Activated CD4-positive, CD25-positive, alpha-beta regulatory T cell (primary cell): Measurements from ENCODE around the gene HSPA12A.

Source experiments
- DNase-seq, 4 experiments: peaks; one replicate each; lab custom pipeline; 2025; lab: John Stamatoyannopoulos, UW

HSPA12A gene

DNA sequence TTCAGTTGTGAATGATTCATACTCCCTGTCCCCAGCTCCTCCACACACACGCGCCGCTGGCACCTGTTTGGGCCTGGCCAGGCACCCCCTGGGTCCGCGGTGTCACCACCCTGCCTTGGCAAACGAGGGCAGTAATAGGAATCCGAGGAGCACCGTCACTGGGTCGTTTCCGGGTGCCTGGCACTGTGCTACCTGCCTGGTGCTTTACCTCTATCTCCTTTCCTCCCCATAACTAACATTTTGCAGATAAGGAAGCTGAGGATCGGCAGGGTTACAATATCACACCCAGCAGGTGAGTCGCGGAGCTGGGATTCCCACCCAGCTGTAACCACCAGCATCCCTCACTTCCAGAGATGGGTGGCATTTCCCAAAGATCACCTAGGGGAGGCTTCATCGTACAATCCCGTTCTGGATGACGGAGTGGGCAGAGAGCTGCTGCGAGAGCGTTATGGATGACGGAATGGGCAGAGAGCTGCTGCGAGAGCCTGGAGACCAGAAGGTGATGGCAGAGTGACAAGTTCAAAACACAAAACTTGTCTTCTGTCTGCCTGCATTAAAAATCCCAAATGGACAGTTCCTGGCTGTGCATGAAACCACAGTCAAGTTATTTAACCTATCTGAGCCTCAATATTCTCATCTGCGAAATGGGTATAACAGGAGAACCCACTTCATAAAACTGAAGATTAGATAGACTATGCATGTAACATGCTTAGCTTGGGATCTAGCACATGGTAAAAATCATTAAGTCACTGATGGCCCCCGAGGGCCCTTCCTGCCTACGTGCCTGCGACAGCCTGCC, 1.1 kb upstream of the HSPA12A start:
- DNase-seq: no peak

DNA sequence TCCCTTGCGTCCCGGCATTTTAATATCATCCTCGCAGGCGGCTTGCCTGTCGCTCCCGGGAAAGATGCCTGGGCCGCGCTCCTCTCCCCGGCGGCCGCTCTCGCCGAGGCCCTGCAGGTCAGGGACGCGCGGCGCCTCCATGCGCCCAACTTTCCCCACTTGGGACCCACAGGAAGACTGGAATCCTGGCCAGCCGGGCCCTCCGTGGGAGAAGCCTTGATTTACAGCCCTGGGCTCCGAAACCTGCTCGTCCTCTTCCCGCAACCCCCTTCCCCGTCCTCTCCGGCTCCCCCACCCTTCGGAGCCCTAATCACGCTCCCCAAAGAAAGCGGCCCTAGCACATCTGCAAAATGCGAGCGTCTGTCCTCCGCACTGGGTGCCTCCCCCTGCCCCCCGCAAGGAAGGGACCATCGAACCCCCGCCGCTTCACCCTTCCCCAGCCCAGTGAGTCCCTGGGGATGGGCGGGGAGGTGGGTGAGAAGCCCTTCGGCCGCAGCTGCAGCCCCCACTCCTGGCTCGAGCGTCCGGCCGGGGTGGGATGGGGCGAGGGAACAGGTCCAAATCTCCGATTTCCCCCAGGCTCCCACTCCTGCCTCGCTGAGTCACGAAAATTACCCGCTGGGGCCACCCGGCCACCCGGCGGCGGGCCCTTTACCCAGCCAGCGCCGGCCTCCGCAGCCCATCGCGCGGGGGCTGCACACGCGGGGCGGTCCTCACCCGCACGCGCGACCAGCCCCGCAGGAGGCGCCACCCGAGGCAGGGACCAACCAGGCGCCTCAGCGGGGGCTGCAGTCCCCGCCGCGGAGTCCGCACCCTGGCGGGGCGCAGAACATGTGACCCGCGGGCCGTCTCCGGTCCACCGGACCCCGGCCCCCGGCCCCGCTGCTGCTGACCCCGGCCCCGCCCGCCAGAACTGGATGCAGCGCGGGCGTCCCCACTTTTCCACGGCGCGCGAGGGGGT, 695 bp downstream of the HSPA12A start:
- DNase-seq: no peak

DNA sequence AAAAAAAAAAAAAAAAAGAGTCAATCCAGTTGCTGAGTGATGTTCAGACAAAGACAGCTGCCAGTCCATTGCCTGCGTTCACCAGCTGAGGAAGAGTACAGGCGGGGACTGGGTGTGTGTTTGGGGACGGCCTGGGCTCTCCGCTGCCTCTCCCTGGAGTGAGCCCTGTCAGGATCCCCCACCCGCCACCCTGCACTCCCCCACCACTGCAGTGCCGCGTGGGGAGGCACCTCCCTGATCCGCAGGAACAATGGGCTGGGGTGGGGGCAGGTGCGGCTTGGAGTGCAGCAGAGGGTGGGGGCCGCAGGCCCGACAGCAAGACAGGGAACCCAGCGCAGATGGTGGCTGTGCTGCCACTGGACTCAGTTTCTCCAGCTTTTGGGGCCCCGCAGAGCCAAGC, 1.4 kb downstream of the HSPA12A start:
- DNase-seq: no peak

DNA sequence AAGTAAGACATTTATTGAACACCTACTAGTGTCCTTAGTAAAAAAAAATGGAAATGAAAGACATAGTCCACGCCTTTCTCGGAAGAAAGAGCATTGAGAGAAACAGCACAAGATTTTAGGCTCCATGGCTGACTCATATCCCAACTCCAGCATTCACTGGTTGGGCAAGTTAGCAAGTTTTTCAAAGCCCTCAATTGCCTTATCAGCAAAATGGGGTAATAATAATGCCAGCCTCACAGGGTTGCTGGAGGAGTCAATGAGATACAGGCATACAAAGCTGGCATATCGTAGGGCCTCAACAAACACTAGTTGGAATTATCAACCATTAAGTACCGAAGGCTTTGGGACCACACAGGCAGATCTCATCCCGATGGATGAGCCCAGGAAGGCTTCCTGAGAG, 4.0 kb downstream of the HSPA12A start:
- no peak for DNase-seq

GRCh38 chr10:116737627-116738327, 4.6 kb downstream of the HSPA12A start:
- no peak for DNase-seq

GRCh38 chr10:116733566-116733965, 8.8 kb downstream of the HSPA12A start:
- no peak for DNase-seq

- DNase-seq: no peak
These were observed 9.8 kb downstream of the HSPA12A start for GRCh38 chr10:116732573-116732972.

GRCh38 chr10:116730464-116731260, 11.7 kb downstream of the HSPA12A start:
- DNase-seq: no peak

DNA sequence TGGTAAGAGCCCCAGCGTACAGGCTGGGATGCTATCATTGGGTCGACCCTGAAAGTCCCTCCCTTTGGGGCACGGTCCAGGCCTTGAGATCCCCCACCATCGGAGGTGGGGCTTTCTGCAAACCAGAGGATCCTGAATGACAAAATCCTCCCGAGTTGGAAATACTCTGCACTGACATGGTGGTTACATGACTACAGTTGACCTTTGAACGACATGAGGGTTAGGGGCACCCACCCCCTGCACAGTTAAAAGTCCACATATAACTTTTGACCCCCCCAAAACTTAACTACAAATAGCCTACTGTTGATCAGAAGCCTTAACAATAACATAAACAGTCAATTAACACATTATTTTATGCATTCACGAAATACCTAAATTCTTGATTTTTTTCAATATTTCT, 13.1 kb downstream of the HSPA12A start:
- no peak for DNase-seq

GRCh38 chr10:116728526-116729096, 13.8 kb downstream of the HSPA12A start:
- no peak for DNase-seq

DNA sequence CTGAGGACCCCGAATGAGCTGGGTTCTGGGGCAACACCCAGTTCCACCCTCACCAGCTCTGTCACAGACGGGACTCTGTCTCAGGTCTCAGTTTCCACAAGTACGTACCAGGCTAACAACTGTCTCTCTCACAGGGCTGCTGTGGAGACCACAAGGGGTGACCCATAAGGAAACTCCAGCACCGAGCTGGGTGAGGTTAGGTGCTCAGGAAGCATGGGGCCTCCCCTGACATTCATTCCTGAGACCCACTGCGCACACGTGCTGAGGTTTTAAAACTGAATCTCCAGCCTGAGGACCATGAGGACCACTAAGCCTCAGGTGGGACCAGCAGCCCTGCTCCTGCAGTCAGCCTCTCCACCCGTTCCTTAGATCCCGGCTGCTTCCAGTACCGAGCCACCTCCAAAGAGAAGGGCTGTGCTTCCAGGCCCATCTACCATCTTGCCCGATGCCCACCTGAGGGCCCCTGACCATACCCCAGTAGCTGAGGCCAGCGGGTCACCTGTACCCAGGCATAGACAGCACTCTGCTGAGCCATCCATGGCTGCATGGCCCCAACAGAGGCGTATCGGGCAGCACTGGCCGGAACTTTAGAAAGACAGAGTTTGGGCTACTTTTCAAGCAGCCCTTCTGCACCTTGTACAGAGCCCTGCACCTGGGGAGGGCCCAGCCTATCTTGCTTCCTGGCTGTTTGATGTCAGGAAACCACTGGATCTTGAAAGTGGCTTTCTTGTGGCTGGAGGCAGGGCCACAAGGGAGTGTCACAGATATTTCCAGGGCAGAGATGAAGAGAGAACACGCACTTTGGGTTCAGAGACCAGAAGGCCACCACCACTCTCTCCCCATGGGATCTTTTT, 18.7 kb downstream of the HSPA12A start:
- no peak for DNase-seq

- DNase-seq: no peak
These were observed 19.5 kb downstream of the HSPA12A start for GRCh38 chr10:116722736-116723427.

DNA sequence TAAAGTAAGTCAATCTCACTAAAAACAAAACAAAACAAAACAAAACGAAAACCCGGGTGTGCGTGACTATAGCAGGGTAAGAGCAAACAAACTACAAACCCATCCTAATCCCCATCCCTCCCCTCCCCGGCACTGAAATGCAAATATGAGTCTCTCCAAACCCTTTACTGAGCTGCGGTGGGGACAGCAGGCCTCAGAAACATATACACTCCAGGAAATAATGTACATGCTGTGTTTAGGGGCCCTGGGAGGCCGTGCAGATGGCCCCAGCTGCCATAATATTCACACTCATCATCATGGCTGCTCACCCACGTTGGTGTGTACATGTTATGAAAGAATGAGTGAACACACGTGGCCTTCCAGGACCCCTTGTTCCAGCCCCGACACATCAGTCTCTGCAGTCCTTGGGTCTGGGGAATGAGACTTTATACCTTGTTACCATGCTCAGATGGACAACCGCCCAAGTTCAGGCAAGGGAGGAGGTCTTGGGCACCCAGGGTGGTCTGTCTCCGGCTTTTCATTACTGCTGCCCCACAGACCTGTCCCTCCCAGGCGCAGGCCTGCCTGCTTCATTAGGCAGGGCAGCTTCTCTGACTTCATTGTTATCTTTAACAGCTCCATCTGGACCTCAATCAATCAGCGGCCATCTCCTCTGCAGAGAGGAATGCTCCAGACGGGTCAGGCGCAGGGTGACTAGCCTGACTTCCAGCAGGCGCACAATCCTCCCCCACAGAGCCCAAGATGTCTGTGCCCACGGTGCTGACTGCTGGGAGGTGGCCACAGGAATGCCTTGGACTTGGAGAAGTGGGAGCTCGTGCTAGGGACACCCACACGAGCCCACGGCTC, 20.6 kb downstream of the HSPA12A start:
- no peak for DNase-seq

DNA sequence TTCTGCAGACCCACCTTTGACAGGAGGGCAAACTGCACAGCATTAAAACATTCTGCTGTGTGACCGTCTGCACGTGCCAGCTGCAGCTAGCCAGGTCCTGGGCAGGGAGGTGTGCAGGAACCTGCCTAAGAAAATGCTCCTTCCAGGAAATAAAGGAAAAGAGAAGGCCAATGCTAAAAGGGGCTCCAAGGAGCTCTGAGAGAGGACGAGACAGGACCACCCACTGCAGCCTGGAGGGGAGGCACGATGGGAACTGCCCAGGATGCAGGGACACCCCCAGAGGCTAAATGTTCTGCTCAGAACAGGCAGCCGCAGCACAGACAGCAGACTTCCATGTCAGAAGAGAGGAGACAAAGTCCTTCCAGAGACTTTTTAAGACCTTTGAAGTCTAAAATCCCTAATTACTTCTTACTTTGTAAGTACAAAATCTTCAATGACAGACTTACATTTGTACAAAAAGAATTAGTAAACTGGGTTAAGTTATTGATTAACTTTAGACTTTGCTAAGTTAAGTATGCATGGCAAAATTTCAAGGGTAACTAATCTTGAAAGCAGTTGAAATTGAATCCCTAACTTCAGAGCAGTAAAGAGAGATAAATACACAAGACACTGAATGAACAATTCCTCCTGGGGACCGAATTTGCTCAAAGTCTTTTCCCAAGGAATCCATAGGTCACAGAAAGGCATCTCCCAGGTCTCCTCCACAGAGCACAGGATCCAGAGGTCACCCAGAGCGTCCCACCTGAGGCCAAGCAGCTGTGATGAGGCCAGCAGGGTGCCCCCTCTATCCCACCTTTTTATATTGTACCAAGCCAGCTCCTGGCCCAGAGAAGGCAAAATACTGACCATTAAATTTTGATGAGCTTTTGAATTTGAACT, 21.5 kb downstream of the HSPA12A start:
- no peak for DNase-seq

DNA sequence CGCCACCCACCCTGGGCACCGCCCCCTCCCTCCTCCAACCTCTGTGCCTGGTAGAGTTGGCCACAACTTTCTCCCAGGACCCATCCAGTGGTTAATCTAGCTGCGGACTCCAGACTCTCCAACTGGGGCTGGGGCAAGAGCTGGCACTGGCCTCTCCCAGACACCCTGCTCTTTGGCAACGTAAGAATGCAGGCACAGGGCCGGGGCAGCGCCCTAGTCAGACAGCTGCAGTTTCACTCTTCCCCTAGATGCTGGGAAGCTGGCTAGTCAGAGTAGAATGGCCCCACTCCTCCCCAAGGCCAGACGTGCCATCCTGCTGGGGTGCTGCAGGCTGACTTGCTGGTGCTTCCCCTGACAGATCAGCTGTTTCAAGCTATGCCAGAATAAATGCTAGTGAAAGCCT, 22.1 kb downstream of the HSPA12A start:
- DNase-seq: no peak

DNA sequence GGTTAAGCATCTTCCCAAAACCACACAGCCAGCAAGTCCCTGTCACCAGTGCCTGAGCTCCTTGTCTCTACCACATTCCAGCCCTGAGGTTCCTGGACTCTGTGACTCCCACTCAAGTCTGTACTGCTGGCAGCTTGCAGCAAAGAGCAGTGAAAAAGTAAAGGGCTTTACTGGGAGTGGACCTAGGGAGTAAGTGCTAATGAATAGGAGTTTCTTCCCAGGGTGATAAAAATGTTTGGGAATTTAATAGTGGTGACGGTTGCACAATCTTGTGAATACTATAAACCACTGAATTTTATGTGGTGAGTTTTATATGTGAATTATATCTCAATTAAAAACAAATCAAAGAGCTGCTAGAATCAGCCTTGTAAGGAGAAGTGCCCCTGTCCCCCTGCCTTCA, 22.6 kb downstream of the HSPA12A start:
- DNase-seq: no peak

GRCh38 chr10:116718058-116718457, 24.3 kb downstream of the HSPA12A start:
- no peak for DNase-seq

DNA sequence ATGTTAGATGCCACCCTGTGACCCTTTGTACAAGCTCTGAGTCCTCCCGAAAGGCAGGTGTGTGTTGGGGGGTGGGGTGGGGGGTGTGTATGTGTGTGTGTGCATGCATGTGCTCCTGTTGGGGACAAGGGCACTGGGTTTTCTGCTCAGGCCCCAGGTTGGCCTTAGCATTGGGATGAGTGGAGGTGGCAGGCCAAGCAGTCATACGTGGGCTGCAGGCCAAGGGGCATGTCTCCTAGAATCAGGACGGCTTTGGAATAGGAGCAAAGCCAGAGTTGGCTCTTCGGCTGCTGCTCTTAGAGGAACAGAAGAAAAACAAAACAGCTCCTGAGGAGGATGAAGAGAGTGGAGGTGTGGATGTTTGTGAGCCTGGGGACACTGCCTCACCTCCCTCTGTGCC, 26.0 kb downstream of the HSPA12A start:
- DNase-seq: no peak
